H1 (cell line): Measurements from ENCODE around the gene USP43. TPM values are rescaled to one million over a fixed set of nuclear protein-coding genes. Genes with fewer than 3 reads are reported as not detected.

Source experiments
- CTCF ChIA-PET: fragments of 300-600 bp; sonication (Branson Sonifier 250); formaldehyde crosslinking; loops from one replicate; lab custom pipeline; 2021; ENCODE audit not compliant: partially characterized antibody; lab: Charles Lee
- POLR2A ChIA-PET: fragments of 300-600 bp; sonication (Branson Sonifier 250); formaldehyde crosslinking; loops from one replicate; lab custom pipeline; 2021; ENCODE audit warnings: inconsistent platforms; ENCODE audit not compliant: partially characterized antibody; lab: Charles Lee
- DNase-seq, 2 experiments: peaks; one replicate each; pipeline versions ENCODE4 v3.0.0 to v3.0.0-alpha.2; 2010 to 2022; ENCODE audit warnings: low spot score in 2 of 2, low read depth in 1 of 2, mixed read lengths in 1 of 2
- FAIRE-seq: peaks from 2 replicates; lab custom pipeline; 2011; peaks lifted over from hg19 to GRCh38; lab: Jason Lieb, UNC
- H2AFZ ChIP-seq: 2 replicates; pipeline ENCODE4 v1.8.1; 2012; ENCODE audit warnings: low read length, inconsistent platforms
- H2AK5ac ChIP-seq: 2 replicates; pipeline ENCODE4 v1.6.1; 2013; ENCODE audit warnings: low read depth, low read length
- H2BK120ac ChIP-seq: replicated peaks from 2 replicates; pipeline ENCODE3; 2013; ENCODE audit warnings: low read depth, low read length, inconsistent platforms
- H2BK12ac ChIP-seq: 2 replicates; pipeline ENCODE4 v1.6.1; 2013; ENCODE audit warnings: low read depth, low read length
- H2BK15ac ChIP-seq: 2 replicates; pipeline ENCODE4 v1.6.1; 2013; ENCODE audit warnings: low read length
- H2BK20ac ChIP-seq: 2 replicates; pipeline ENCODE4 v1.6.1; 2013; ENCODE audit warnings: low read length
- H2BK5ac ChIP-seq: 2 replicates; pipeline ENCODE4 v1.6.1; 2013; ENCODE audit warnings: low read depth, low read length
- H3K14ac ChIP-seq: 2 replicates; pipeline ENCODE4 v1.6.1; 2013; ENCODE audit warnings: inconsistent platforms; ENCODE audit not compliant: insufficient read length
- H3K18ac ChIP-seq: 2 replicates; pipeline ENCODE4 v1.6.1; 2013; ENCODE audit warnings: low read length; ENCODE audit errors: extremely low read depth
- H3K23ac ChIP-seq: 2 replicates; pipeline ENCODE4 v1.6.1; 2013; ENCODE audit warnings: inconsistent platforms; ENCODE audit not compliant: insufficient read length
- H3K23me2 ChIP-seq: 2 replicates; pipeline ENCODE4 v1.6.1; 2013; ENCODE audit warnings: low read depth, low read length
- H3K27ac ChIP-seq: 2 replicates; pipeline ENCODE4 v1.6.1; 2011; ENCODE audit warnings: low read depth, low read length, inconsistent platforms
- H3K27me3 ChIP-seq, 4 experiments: replicated peaks in 1 of 4; 1 replicate in 1 of 4; 2 replicates in 3 of 4; pipeline versions ENCODE4 v1.6.1 to v1.8.1; 2011 to 2013; ENCODE audit warnings: low read length in 3 of 4, mild to moderate bottlenecking in 3 of 4, inconsistent platforms in 2 of 4, mixed read lengths in 2 of 4, moderate library complexity in 1 of 4; ENCODE audit not compliant: control insufficient read depth in 3 of 4, insufficient read depth in 3 of 4; ENCODE audit errors: extremely low read depth in 1 of 4
- H3K36me3 ChIP-seq, 4 experiments: 2 replicates each; pipeline versions ENCODE4 v1.6.1 to v1.8.1; 2011 to 2013; ENCODE audit warnings: mild to moderate bottlenecking in 4 of 4, low read length in 3 of 4, moderate library complexity in 2 of 4, control low read depth in 1 of 4, inconsistent platforms in 1 of 4; ENCODE audit not compliant: insufficient read depth in 4 of 4, control insufficient read depth in 2 of 4
- H3K4ac ChIP-seq: replicated peaks from 2 replicates; pipeline ENCODE3; 2013; ENCODE audit warnings: low read length, low read depth, mixed read lengths, inconsistent platforms; ENCODE audit not compliant: insufficient read length
- H3K4me1 ChIP-seq, 4 experiments: replicated peaks in 1 of 4; 1 replicate in 1 of 4; 2 replicates in 3 of 4; pipeline versions ENCODE4 v1.6.1 to v1.8.1; 2011 to 2013; ENCODE audit warnings: low read length in 3 of 4, inconsistent platforms in 2 of 4, mixed read lengths in 1 of 4; ENCODE audit not compliant: insufficient read depth in 4 of 4, control insufficient read depth in 3 of 4
- H3K4me2 ChIP-seq, 2 experiments: 2 replicates each; pipeline versions ENCODE4 v1.6.1 to v1.8.1; 2011 to 2013; ENCODE audit warnings: low read depth in 2 of 2, low read length in 2 of 2, control low read depth in 1 of 2, inconsistent platforms in 1 of 2, mild to moderate bottlenecking in 1 of 2; ENCODE audit not compliant: insufficient read depth in 1 of 2
- H3K4me3 ChIP-seq, 4 experiments: fragments of 200-600, 300-600 bp in 1 of 4; sonication (generic), shearing (Covaris generic), sonication (Bioruptor Twin) in 1 of 4; 2 replicates each; pipeline versions ENCODE4 v1.5.1 to v1.8.1; 2011 to 2016; ENCODE audit warnings: low read length in 4 of 4, low read depth in 3 of 4, control low read depth in 2 of 4, inconsistent platforms in 2 of 4, mild to moderate bottlenecking in 2 of 4, mixed read lengths in 1 of 4, moderate library complexity in 1 of 4; ENCODE audit not compliant: insufficient read depth in 2 of 4; ENCODE audit errors: extremely low read depth in 1 of 4
- H3K56ac ChIP-seq: replicated peaks from 2 replicates; pipeline ENCODE3; 2013; ENCODE audit warnings: low read depth, mild to moderate bottlenecking, mixed read lengths, low read length, inconsistent platforms; ENCODE audit not compliant: insufficient read length
- H3K79me1 ChIP-seq: 2 replicates; pipeline ENCODE4 v1.6.1; 2013; ENCODE audit warnings: low read depth, low read length, control low read depth
- H3K79me2 ChIP-seq, 2 experiments: 2 replicates each; pipeline versions ENCODE4 v1.6.1 to v1.8.1; 2012 to 2013; ENCODE audit warnings: low read length in 2 of 2, mild to moderate bottlenecking in 2 of 2, inconsistent platforms in 1 of 2; ENCODE audit not compliant: insufficient read depth in 2 of 2, control insufficient read depth in 1 of 2
- H3K9ac ChIP-seq, 4 experiments: replicated peaks in 1 of 4; 1 replicate in 1 of 4; 2 replicates in 3 of 4; pipeline versions ENCODE4 v1.6.1 to v1.8.1; 2011 to 2013; ENCODE audit warnings: low read depth in 3 of 4, low read length in 3 of 4, control low read depth in 2 of 4, mild to moderate bottlenecking in 2 of 4, moderate library complexity in 2 of 4, inconsistent platforms in 1 of 4; ENCODE audit errors: extremely low read depth in 1 of 4
- H3K9me3 ChIP-seq, 2 experiments: 2 replicates each; pipeline versions ENCODE4 v1.6.1 to v1.8.1; 2012 to 2013; ENCODE audit warnings: mild to moderate bottlenecking in 2 of 2, moderate library complexity in 2 of 2, control low read depth in 1 of 2, inconsistent platforms in 1 of 2, low read depth in 1 of 2, low read length in 1 of 2, mixed read lengths in 1 of 2; ENCODE audit not compliant: insufficient read depth in 2 of 2
- H4K20me1 ChIP-seq, 2 experiments: replicated peaks in 1 of 2; 2 replicates each; pipeline versions ENCODE3 to v1.8.1; 2011 to 2013; ENCODE audit warnings: inconsistent platforms in 2 of 2, low read length in 2 of 2, mild to moderate bottlenecking in 1 of 2; ENCODE audit not compliant: insufficient read depth in 2 of 2, control insufficient read depth in 1 of 2
- H4K5ac ChIP-seq: 2 replicates; pipeline ENCODE4 v1.6.1; 2013; ENCODE audit warnings: low read length, low read depth, mixed read lengths, inconsistent platforms; ENCODE audit not compliant: insufficient read length
- H4K8ac ChIP-seq: 2 replicates; pipeline ENCODE4 v1.8.0; 2013; ENCODE audit warnings: mild to moderate bottlenecking, moderate library complexity, low read length, inconsistent platforms; ENCODE audit not compliant: insufficient read depth; ENCODE audit errors: extremely low read depth
- H4K91ac ChIP-seq: replicated peaks from 2 replicates; pipeline ENCODE3; 2013; ENCODE audit warnings: low read length, mixed read lengths, inconsistent platforms; ENCODE audit not compliant: insufficient read length
- BACH1 ChIP-seq: IDR thresholded peaks from 2 replicates; pipeline ENCODE4 v1.6.1; 2012; ENCODE audit warnings: low read length, improper control_type of control experiment
- CTBP2 ChIP-seq: IDR thresholded peaks from 2 replicates; pipeline ENCODE4 v1.7.0; 2011; ENCODE audit warnings: borderline replicate concordance, mild to moderate bottlenecking, moderate library complexity, mixed read lengths, low read length; ENCODE audit not compliant: insufficient read depth, insufficient read length
- FOSL1 ChIP-seq: IDR thresholded peaks from 2 replicates; pipeline ENCODE4 v1.6.1; 2011; ENCODE audit warnings: mild to moderate bottlenecking, low read depth, low read length, moderate library complexity; ENCODE audit not compliant: insufficient read depth
- HDAC2 ChIP-seq, 2 experiments: fragments of 300-600 bp in 1 of 2; sonication (generic) in 1 of 2; IDR thresholded peaks; 2 replicates each; pipeline ENCODE4 v1.6.1; 2011 to 2012; ENCODE audit warnings: low read depth in 2 of 2, low read length in 2 of 2, mild to moderate bottlenecking in 2 of 2, moderate library complexity in 2 of 2, borderline replicate concordance in 1 of 2, inconsistent platforms in 1 of 2
- JUN ChIP-seq: IDR thresholded peaks from 2 replicates; pipeline ENCODE4 v1.6.1; 2011; ENCODE audit warnings: low read depth, mild to moderate bottlenecking, improper control_type of control experiment, low read length
- KDM1A ChIP-seq: fragments of 200-600, 300-600 bp; sonication (generic); IDR thresholded peaks from 2 replicates; pipeline ENCODE4 v1.7.1; 2016; ENCODE audit warnings: mild to moderate bottlenecking, low read length, borderline replicate concordance
- NANOG ChIP-seq: IDR thresholded peaks from 2 replicates; pipeline ENCODE4 v1.6.1; 2011; ENCODE audit warnings: low read length, low read depth, mild to moderate bottlenecking, inconsistent platforms; ENCODE audit not compliant: insufficient read depth, poor library complexity, severe bottlenecking
- POLR2AphosphoS5 ChIP-seq: IDR thresholded peaks from 2 replicates; pipeline ENCODE4 v1.6.1; 2011; ENCODE audit warnings: low read depth, low read length
- POU5F1 ChIP-seq: IDR thresholded peaks from 2 replicates; pipeline ENCODE4 v1.6.1; 2011; ENCODE audit warnings: low read depth, mild to moderate bottlenecking, low read length, moderate library complexity
- RXRA ChIP-seq: IDR thresholded peaks from 2 replicates; pipeline ENCODE4 v1.6.1; 2011; ENCODE audit warnings: low read depth, mild to moderate bottlenecking, low read length, moderate library complexity; ENCODE audit not compliant: insufficient read depth
- SAP30 ChIP-seq: fragments of 300-600 bp; sonication (generic); IDR thresholded peaks from 2 replicates; pipeline ENCODE4 v1.7.1; 2012; ENCODE audit warnings: low read length, moderate library complexity, mild to moderate bottlenecking, inconsistent platforms; ENCODE audit not compliant: insufficient read depth, insufficient replicate concordance
- SIN3A ChIP-seq, 2 experiments: IDR thresholded peaks in 1 of 2; conservative IDR thresholded peaks in 1 of 2; 2 replicates each; pipeline ENCODE4 v1.6.1; 2011 to 2012; ENCODE audit warnings: low read length in 2 of 2, improper control_type of control experiment in 1 of 2, low read depth in 1 of 2, mild to moderate bottlenecking in 1 of 2
- SIRT6 ChIP-seq: IDR thresholded peaks from one replicate; pipeline ENCODE4 v1.7.1; 2012; ENCODE audit warnings: low read length, inconsistent platforms
- WGBS, 2 experiments: shearing (Covaris generic) in 1 of 2; methylation state at CpG; one replicate each; pipeline versions ENCODE4 v1.1.6 to v1.1.7; 2013 to 2015; ENCODE audit warnings: low lambda C conversion rate in 2 of 2, mixed read lengths in 2 of 2, inconsistent platforms in 1 of 2, low coverage in 1 of 2, missing lambda C conversion rate in 1 of 2; ENCODE audit not compliant: insufficient replicate concordance in 2 of 2, insufficient coverage in 1 of 2, insufficient read length in 1 of 2; ENCODE audit errors: extremely low coverage in 1 of 2, missing lambda C conversion rate in 1 of 2; 5-methylcytosine and 5-hydroxymethylcytosine counted together
- polyA plus RNA-seq, 7 experiments: library from polyadenylated mRNA; depleted of rRNA in 3 of 7; stranded (reverse) in 5 of 7; unstranded in 2 of 7; fragments of >200 nt in 5 of 7; fragments of 200-250 nt in 2 of 7; gene quantifications; 1 replicate in 5 of 7; 2 replicates in 1 of 7; 4 replicates in 1 of 7; pipeline versions ENCODE4 v1.2.1 to v1.2.3, GENCODE V29; 2011 to 2013; ENCODE audit warnings: missing spikeins in 2 of 7, mixed read lengths in 2 of 7
- total RNA-seq: library from RNA; stranded (reverse); fragmentation: NEBNext Ultra II Directional; extraction: Animal tissue kit (Norgen Biotek cat#: 25700); gene quantifications from 2 replicates; pipeline ENCODE4 v1.2.1, GENCODE V29; 2021

USP43 gene
- total and polyA plus RNA-seq, 2 of the 8 experiments (the other 6 are each of a cell fraction or from before 2014, with no cell fraction given), result 3.0 to 7.2 TPM

GRCh38 chr17:9700136-9700535 lies 54.8 kb downstream of the USP43 start:
- Histone ChIP-seq H2AK5ac (no peak overlapping the region), H3K23me2 (no peaks in the 10 kb centered on the region), H3K9me3 (no peaks in the 10 kb centered on the region), H3K79me1 (0 out of 2 replicates have a peak, but pooled peaks cover 2% of the 10 kb centered on the region), H3K27me3 (no peaks in the 10 kb centered on the region), H4K20me1 (peaks cover 0 to 3% of the 10 kb centered on the region in 2 experiments), H4K91ac (no peak overlapping the region), H3K36me3 (no peaks in the 10 kb centered on the region; a peak in 2 of 8 replicates), H3K4ac (no peak overlapping the region), H3K23ac (no peak overlapping the region), H3K27ac (no peak overlapping the region), H3K14ac (no peak overlapping the region), H2BK12ac (no peak overlapping the region), H3K56ac (no peak overlapping the region), H4K5ac (no peak overlapping the region), H3K4me2 (no peak overlapping the region), H3K9ac (no peak overlapping the region), H2BK5ac (no peak overlapping the region), H2AFZ (no peak overlapping the region), H3K4me3 (no peak overlapping the region), H3K4me1 (no peaks in the 10 kb centered on the region), H2BK15ac (no peak overlapping the region), H3K18ac (no peak overlapping the region), H2BK120ac (no peak overlapping the region), H2BK20ac (no peak overlapping the region), H3K79me2 (no peaks in the 10 kb centered on the region), H4K8ac (no peak overlapping the region)
- CTCF ChIA-PET, result interaction anchor here (0.6 to 1.7 kb wide), 7 partner anchors 9 to 124 kb away, joined by 3 to 5 read pairs (median 4); partner anchors contain the start of gene CFAP52
- POLR2A ChIA-PET, result interaction anchor here (0.6 kb wide), 1 partner anchor 21 kb away, joined by 3 read pairs; no protein-coding TSS in a partner anchor
- DNase-seq (no peak), FAIRE-seq (no peak)
- 85% methylated on average over 7 of the region's 7 CpGs; no CpG with 5 or more reads in 1 of the 2 experiments for WGBS, 2 experiments
- TF ChIP-seq BACH1, result no peak
- no peak for TF ChIP-seq RXRA
- TF ChIP-seq CTBP2, result no peak
- TF ChIP-seq POLR2AphosphoS5, result no peak
- TF ChIP-seq NANOG, result no peak
- TF ChIP-seq HDAC2 (IDR thresholded peaks at IDR 0.05; ENCODE audit: borderline replicate concordance in 1 of 2, low read depth in 2 of 2, low read length in 2 of 2), result no peak
- TF ChIP-seq FOSL1, result no peak
- TF ChIP-seq SIRT6, result no peak
- TF ChIP-seq JUN, result no peak
- no peak for TF ChIP-seq KDM1A
- TF ChIP-seq SAP30, result no peak
- no peak for TF ChIP-seq POU5F1
- TF ChIP-seq SIN3A (conservative IDR thresholded peaks at IDR 0.05 in 1 of 2, IDR thresholded peaks at IDR 0.05 in 1 of 2; ENCODE audit: low read depth in 1 of 2, low read length in 2 of 2), result no peak
